Right atrium auricular region (tissue), 2 donors: ENCODE results near the gene PACS1. TPM values are rescaled to one million over a fixed set of nuclear protein-coding genes. Genes with fewer than 3 reads are reported as not detected.

Experiments used
- DNase-seq: peaks from one replicate; pipeline ENCODE4 v3.0.0-alpha.2; 2019; ENCODE audit warnings: low spot score
- H3K27ac ChIP-seq, 2 donors: fragments of 200-600 bp; sonication (generic); 1 replicate in 1 of 2; 2 replicates in 1 of 2; pipeline ENCODE4 v1.5.1; 2016 to 2019
- H3K27me3 ChIP-seq, 2 donors: fragments of 200-600 bp; sonication (generic); one replicate each; pipeline versions ENCODE4 v1.5.1 to v1.6.0; 2017 to 2019
- H3K36me3 ChIP-seq: fragments of 200-600 bp; sonication (generic); one replicate; pipeline ENCODE4 v1.5.1; 2016
- H3K4me1 ChIP-seq, 2 donors: fragments of 200-600 bp; sonication (generic); one replicate each; pipeline versions ENCODE4 v1.5.1 to v1.6.0; 2017 to 2019
- H3K4me3 ChIP-seq, 2 donors: fragments of 200-600 bp; sonication (generic); 1 replicate in 1 of 2; 2 replicates in 1 of 2; pipeline ENCODE4 v1.5.1; 2017 to 2019; ENCODE audit warnings: mild to moderate bottlenecking in 1 of 2, moderate library complexity in 1 of 2
- H3K9me3 ChIP-seq, 2 donors: fragments of 200-600 bp; sonication (generic); one replicate each; pipeline ENCODE4 v1.5.1; 2019
- total RNA-seq, 2 donors: library from RNA; depleted of rRNA; stranded (reverse); fragments of >200 nt; gene quantifications; one replicate each; pipeline ENCODE4 v1.1.0, GENCODE V29; 2016
- TF ChIP-seq, protein P1 (sequence below), 2 donors: fragments of 200-600 bp; sonication (generic); IDR thresholded peaks; one replicate each; pipeline ENCODE4 v1.5.1; 2019; ENCODE audit warnings: antibody characterized with exemption in 2 of 2

PACS1 gene
- total RNA-seq, 2 donors from 2014 or later, result 47.7 to 88.9 TPM

- Histone ChIP-seq H3K27ac (no peak overlapping the region), H3K4me3 (no peak overlapping the region), H3K4me1 (peaks cover 0 to 22% of the 10 kb centered on the region in 2 donors), H3K36me3 (peaks cover 25% of the 10 kb centered on the region), H3K27me3 (no peaks in the 10 kb centered on the region), H3K9me3 (no peaks in the 10 kb centered on the region)
- no peak for DNase-seq
- TF ChIP-seq, protein P1, sequence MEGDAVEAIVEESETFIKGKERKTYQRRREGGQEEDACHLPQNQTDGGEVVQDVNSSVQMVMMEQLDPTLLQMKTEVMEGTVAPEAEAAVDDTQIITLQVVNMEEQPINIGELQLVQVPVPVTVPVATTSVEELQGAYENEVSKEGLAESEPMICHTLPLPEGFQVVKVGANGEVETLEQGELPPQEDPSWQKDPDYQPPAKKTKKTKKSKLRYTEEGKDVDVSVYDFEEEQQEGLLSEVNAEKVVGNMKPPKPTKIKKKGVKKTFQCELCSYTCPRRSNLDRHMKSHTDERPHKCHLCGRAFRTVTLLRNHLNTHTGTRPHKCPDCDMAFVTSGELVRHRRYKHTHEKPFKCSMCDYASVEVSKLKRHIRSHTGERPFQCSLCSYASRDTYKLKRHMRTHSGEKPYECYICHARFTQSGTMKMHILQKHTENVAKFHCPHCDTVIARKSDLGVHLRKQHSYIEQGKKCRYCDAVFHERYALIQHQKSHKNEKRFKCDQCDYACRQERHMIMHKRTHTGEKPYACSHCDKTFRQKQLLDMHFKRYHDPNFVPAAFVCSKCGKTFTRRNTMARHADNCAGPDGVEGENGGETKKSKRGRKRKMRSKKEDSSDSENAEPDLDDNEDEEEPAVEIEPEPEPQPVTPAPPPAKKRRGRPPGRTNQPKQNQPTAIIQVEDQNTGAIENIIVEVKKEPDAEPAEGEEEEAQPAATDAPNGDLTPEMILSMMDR (IDR thresholded peaks at IDR 0.05), result no peak
Observed at GRCh38 chr11:66261578-66261977, 191.5 kb downstream of the PACS1 start.

DNA sequence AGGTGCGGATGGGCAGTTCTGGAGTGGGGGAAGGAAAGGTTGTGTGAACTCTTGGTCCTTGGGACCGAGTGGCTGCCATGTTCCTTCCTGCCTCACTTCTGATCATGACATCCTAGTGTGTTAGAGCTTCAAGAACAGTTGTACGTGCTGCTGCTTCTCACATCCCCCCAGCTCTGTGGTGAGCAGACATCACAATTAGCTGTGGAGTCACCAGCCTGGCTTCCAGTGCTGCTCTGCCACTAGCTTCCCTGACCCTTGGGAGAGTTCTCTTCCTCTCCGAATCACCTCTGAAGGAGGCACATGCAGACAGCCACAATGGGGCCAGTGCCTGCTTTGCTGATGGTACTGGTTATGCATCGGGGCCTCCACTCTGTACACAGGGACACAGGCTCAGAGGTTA lies 192.1 kb downstream of the PACS1 start:
- no peak overlapping the region for H3K27ac ChIP-seq
- no peak for DNase-seq
- H3K4me1 ChIP-seq, result peaks cover 0 to 22% of the 10 kb centered on the region in 2 donors
- no peak overlapping the region for H3K4me3 ChIP-seq
- H3K27me3 ChIP-seq, result no peaks in the 10 kb centered on the region
- no peaks in the 10 kb centered on the region for H3K9me3 ChIP-seq
- TF ChIP-seq, protein P1 (IDR thresholded peaks at IDR 0.05), result no peak
- peaks cover 25% of the 10 kb centered on the region for H3K36me3 ChIP-seq

GRCh38 chr11:66262696-66263095 lies 192.6 kb downstream of the PACS1 start:
- H3K4me3 ChIP-seq, result no peak overlapping the region
- H3K27ac ChIP-seq, result no peak overlapping the region
- TF ChIP-seq, protein P1 (IDR thresholded peaks at IDR 0.05), result no peak
- H3K27me3 ChIP-seq, result no peaks in the 10 kb centered on the region
- no peaks in the 10 kb centered on the region for H3K9me3 ChIP-seq
- H3K36me3 ChIP-seq, result peaks cover 25% of the 10 kb centered on the region
- peaks cover 0 to 20% of the 10 kb centered on the region in 2 donors for H3K4me1 ChIP-seq
- no peak for DNase-seq

DNA sequence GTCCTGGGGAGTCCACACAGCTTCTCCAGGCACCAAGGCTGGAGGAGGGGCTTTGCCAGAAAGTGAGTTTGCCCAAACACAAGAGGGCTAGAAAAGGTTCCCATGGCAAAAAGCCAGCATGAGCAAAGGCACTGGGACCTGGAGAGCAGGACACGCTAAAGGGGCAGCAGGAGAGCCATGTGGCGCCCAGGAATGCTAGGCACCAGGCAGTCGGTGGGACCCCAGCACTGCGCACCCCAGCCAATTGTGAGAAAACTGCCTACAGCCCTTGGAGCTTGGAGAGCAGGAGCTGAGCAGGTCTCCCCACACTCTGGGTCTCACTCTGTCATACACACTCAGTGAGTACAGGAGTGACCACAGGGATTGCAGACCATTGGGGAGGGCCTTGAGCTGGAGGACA lies 193.2 kb downstream of the PACS1 start:
- Histone ChIP-seq H3K27me3 (no peaks in the 10 kb centered on the region), H3K27ac (no peak overlapping the region), H3K36me3 (peaks cover 25% of the 10 kb centered on the region), H3K4me3 (no peak overlapping the region), H3K9me3 (no peaks in the 10 kb centered on the region), H3K4me1 (peaks cover 0 to 20% of the 10 kb centered on the region in 2 donors)
- TF ChIP-seq, protein P1 (IDR thresholded peaks at IDR 0.05), result no peak
- DNase-seq, result no peak

- H3K4me1 ChIP-seq, result peaks cover 0 to 15% of the 10 kb centered on the region in 2 donors
- TF ChIP-seq, protein P1 (IDR thresholded peaks at IDR 0.05), result no peak
- H3K27ac ChIP-seq, result no peak overlapping the region
- peaks cover 25% of the 10 kb centered on the region for H3K36me3 ChIP-seq
- H3K9me3 ChIP-seq, result no peaks in the 10 kb centered on the region
- no peak for DNase-seq
- H3K4me3 ChIP-seq, result no peak overlapping the region
- no peaks in the 10 kb centered on the region for H3K27me3 ChIP-seq
Observed at GRCh38 chr11:66263785-66264184, 193.7 kb downstream of the PACS1 start.

DNA sequence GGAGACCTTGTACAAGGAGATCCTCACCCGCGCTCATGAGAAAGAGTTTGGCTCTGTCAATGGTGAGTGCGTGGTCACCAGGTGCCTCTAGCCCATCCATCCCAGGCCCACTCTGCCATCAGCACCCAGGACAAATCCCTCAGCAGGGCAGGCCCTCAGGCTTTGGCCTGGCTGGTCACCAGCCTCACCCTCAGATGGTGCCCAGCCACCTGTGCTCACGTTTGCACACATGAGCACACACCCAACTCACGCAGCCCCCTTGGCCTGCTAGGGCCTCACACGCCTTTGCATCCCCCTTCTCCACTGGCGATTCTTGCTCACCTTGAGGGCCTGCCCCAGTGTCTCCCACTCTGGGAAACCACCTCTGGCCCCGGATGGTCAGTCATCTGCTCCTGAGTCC lies 194.3 kb downstream of the PACS1 start:
- TF ChIP-seq, protein P1 (IDR thresholded peaks at IDR 0.05), result no peak
- Histone ChIP-seq H3K4me1 (peaks cover 0 to 13% of the 10 kb centered on the region in 2 donors), H3K27ac (no peak overlapping the region), H3K36me3 (peaks cover 22% of the 10 kb centered on the region), H3K4me3 (no peak overlapping the region), H3K9me3 (no peaks in the 10 kb centered on the region), H3K27me3 (no peaks in the 10 kb centered on the region)
- no peak for DNase-seq
